Measurements from ENCODE around the gene TFRC.
"Not testable (repeated sequence)": the region's sequence is repeated elsewhere in the genome, so short reads cannot be mapped to it uniquely, and the experiment has no call there.

TFRC gene

DNA sequence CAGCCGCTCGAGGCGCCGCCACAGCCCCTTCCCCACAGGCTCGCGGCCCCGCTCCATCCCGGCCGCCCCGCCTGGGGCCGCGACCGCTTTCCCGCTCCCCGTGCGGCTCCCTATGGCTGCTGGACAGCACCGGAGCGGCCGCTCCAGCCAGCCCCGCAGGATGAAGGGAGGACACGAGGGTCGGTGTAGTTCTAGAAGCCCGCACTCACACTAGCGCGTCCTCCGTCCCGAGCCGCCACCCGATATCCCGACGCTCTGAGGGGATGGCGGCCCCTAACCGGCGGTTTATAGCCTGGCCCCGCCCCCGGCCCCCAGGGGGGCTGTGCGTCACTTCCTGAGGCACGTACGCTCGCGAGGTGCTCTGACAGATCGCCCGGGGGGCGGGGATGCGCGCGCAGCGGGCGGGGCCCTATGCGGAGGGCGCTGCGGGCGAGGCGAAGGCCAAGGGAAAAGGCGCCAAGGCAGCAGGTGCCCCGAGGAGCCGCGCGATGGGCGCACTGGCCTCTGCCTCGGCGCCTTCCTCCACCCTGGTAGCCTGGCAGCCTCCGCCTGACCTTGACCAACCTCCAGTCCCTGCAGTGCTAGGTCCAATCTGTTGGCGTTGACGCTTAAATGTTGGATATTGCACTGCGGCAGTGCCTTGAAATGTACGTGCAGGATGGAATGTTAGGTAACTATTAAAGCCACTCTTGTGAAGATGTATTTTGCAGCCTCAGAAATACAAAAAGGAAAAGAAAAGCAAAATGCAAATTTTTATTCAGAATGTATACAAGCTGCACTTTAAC lies at the start of gene TFRC:
TFRC (minus strand) TSS at position 257 of the 785 bp plus-strand sequence. CDS start 4,991 bp downstream, outside the sequence.
- DNase-seq (ENCODE audit: low spot score) = peak; percentile 97

DNA sequence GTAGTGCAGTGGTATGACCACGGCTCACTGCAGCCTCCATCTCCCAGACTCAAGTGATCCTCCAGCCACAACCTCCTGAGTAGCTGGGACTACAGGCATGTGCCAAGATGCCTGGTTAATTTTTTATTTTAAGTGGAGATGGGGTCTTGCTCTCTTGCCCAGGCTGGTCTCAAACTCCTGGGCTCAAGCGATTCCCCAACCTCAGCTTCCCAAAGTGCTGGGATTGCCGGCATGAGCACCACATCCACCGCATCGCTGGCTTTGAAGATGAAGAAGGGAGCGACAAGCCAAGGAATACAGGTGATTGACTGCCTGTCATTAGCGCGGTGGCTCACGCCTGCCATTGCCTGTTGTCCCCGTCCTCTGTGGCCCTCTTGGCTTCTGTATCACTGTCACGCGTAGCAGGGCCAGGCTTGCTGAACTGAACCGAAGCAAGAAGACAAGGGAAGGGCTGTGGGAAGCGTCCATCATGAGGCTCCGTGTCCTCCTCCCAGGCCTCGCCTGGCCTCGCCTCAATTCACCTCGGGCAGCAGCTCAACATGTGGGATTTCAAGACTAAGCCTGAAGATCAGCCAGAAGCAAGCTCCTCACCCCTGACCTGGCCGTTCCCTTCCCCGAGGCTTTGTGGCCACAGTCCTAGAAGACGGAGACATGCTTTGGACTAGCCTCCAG lies 46.4 kb upstream of the TFRC start:
- no peak for DNase-seq (ENCODE audit: low spot score)

DNA sequence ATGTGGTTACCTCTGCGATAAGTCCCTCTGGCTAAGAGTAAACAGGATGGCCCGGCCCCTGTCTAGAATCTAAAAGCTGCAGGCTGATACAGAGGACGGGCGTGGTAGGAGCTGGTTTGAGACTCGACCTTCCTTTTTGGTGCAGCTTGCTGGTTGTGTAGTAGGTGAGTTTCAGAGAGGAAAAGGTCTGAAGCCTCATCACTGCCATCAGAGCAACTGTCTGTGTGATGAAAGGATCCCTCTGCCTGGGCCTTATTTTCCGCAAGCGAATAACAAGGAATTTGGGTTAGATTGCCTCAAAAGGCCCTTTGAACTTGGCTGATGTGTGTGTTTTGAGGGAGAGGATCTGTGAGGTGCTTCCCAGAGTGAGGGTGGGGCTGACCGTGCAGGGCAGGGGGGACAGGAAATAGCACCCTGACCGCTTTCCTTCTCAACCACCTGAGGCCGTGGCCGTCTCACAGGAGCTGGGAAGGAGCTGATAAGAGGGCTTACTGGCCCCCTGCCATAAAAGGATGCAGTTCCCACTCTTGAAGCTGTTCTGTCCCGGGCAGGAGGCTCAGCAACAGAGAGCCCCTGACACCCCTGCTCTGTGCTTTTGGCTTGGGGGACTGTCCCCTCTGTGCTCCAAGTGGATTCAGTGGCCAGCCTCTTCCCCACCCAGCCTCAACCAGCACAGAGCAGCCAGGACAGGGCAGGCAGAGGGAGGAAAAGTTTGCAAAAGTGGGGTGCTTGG lies 45.6 kb upstream of the TFRC start:
- DNase-seq (ENCODE audit: low spot score) = peak; percentile 92

DNA sequence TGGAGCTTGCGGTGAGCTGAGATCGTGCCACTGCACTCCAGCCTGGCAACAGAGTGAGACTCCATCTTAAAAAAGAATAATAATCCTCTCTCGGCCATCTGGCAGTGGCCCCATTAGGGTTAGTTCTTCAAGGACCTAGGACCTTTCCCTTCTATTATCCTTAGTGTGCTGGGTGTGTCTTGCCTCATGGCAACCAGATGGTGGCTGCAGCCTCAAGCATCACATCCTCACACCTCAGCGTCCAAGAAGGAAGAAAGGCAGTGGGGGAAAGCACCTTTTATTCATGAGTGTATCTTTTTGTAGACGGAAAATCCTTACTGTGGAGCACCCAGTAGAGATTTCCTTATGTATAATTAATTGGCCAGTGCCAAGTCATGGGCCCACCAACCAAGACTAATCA lies 42.7 kb upstream of the TFRC start:
- DNase-seq (ENCODE audit: low spot score) = no peak

DNA sequence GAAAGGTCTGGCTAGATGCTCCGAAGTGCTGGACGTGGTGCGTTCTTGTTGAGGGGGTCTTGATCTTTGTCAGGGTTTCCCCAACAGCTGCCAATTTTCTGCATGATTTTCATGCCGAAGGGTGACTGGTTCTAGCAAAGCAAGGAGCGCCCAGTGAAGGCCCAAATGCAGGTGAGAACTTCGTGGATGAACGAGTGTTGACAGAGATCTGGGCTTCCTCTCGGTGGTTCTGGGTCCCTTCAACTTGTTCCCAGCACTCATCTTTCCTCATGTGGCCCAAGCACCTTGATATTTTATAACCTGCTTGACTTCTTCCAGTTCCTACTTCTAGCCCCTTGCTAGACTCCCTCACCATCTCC lies 40.8 kb upstream of the TFRC start:
- DNase-seq (ENCODE audit: low spot score) = no peak

DNA sequence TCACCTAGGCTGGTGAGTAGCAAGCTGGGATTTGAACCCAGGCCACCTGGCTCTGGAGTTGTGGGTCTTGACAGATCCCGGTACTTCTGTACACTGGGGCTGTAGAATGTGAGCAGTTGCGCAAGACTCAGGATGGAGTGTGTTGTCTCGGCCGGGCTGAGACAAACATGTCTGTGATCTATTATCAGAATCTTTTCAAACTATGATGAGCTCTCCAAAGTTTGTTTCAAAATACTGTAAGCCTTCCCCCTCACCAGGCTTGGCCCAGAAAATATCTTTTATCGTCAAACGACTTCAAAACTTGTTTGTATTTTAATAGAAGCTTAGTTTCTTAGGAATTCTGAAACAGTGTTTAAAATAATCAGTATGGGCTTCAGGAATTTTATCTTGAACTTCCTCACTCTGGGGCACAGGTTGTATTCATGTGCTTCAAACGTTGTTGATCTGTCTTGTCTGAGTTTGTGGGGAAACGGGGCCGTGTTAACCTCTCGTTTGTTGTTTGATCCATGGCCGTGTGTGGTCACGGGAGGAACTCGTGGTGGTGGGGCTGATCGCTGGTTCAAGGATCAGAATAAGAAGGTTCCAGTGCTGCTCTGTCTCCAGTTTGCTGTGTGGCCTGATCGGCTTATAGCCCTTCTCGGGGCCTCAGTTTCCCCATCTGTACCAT lies 40.3 kb upstream of the TFRC start:
- DNase-seq (ENCODE audit: low spot score) = no peak

DNA sequence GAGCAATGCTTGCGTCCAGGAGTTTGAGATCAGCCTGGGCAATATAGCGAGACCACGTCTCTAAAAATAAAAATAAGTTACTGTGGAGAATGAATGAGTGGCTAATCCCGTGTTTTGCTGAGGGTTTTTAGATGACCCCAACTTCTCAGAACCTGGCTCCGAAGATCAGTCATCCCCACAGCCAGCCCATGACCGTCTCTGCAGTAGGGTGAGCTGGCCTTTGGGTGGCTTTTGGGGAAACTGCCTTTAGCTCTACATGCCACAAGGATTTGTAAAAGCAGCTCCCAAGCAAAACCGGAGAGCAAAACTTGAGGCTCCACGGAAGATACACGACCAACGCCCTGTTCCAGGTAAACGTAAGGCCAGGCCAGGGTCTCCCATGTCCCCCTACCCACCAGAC lies 39.2 kb upstream of the TFRC start:
- no peak for DNase-seq (ENCODE audit: low spot score)

DNA sequence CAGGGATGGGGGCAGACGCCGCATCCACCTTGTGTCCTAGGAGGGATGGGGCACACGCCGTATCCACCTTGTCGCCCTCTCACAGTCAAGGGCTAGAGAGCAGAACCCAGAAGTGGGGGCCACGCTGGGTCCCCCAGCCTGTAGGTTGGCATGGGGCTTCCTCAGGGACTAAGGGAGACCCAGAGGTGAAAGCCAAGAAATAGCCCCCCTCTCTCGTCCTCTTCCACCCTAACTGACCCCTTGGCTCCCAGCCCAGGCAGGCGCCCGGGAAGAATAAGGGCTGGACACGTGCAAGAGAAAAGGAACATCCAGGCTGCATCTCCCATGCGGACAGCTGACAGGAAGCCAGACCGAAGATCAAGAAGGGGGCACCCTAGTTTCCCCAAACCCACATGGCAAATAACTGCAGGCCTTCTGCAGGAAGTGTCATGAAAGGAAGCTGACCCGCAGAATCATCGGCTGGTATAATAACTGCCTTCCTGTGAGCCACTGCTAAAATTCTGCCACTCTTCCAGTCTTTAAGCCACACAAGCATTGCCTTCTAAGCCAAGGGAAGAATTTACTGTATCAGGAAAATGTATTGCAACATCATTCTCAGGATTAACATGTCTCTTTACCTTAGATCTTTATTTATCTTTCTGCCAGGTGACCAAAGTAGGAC lies 38.5 kb upstream of the TFRC start:
- no peak for DNase-seq (ENCODE audit: low spot score)

DNA sequence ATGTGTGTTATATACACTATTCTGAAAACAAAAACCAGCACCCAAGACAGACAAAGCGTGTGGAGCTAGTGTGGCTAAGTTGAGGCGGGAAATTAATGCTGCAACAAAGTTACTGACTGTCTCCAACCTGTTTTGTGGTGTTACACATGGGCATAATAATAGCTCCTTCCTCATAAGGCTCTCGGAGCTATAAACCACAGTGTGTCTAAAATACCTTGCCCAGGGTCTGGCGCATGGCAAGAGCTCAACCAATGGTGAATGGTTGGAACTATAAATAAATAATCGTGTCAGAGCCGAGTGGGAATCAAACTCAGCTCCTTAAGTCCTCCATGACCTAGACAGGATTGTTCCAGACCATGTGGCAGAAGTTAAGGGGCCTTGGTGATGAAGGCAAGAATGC lies 35.9 kb upstream of the TFRC start:
- DNase-seq (ENCODE audit: low spot score) = no peak

DNA sequence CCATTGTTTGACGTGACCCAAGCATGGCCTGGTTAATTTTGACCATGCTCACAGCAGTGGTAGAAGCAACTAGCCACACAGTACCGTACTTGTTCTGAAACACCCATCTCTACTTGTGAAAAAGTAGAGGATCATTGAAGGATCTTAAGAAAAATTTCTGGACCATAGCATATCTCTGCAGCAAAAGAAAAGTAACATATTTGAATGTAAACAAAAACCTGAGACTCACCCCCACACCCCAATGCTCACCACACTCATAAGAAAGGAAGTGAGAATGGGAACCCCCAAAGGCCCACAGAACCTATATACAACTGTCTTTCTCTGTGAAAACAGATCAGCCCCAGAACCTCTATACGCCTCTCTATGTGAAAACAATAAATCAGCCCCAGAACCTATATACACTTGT lies 33.8 kb upstream of the TFRC start:
- no peak for DNase-seq (ENCODE audit: low spot score)

DNA sequence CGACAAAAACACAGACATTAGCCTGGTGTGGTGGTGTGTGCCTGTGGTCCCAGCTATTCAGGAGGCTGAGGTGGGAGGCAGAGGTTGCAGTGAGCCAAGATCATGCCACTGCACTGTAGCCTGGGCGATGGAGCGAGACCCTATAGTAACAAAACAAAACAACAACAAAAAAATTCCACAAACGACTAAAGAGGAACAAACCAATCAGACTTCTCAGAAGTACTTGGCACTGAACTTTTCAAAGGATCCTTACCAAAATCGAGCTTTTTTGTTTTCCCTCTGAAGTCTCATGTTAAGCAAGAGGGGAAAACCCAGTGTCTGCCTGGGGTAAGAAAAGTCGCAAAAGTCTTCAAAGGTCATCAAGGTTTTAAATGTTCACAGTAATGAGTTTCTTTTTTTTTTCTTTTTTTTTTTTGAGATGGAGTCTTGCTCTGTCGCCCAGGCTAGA lies 30.1 kb upstream of the TFRC start:
- DNase-seq (ENCODE audit: low spot score) = no peak

DNA sequence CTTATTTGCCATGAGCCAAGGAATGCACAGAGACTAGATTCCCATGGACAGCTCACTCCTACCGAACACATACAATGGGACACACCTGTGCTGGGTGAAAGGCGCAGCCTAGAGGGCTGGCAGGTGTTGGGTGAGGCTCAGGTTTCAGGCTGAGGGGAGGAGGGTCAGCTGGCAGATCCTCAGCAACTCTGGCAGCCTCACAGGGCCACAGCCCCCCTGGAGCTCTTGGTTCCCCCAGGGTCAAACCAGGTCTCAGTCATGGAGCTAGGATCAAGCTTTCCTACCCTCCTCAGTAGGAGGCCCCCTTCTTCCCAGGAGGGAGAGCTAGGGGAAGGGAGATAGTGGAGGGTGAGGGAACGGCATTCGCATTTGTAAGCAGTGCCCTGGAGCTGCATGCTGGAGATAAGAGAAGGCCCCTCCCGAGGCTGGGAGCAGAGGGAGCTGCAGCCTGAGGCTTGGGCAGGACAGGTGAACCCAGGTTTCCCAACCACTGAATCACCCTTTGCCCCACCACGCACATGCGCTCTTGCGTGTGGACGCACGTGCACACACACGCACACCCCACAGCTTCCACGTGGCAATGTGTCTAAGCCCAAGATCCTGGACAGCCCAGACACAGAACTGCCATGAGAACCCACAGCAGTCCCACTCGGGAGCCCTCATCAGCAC lies 26.3 kb upstream of the TFRC start:
- peak; percentile 85 for DNase-seq (ENCODE audit: low spot score)

DNA sequence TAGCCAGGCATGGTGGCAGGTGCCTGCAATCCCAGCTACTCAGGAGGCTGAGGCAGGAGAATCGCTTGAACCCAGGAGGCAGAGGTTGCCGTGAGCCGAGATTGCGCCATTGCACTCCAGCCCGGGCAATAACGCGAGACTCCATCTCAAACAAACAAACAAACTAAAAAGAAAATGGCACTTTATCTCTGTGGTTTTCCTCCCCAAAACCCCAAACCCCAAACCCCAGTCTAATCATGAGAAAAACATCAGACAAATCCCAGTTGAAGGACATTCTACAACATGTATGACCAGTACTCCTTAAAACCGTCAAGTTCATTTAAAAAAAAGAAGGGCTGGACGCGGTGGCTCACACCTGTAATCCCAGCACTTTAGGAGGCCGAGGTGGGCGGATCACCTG lies 22.8 kb upstream of the TFRC start:
- DNase-seq (ENCODE audit: low spot score) = not testable (repeated sequence)

DNA sequence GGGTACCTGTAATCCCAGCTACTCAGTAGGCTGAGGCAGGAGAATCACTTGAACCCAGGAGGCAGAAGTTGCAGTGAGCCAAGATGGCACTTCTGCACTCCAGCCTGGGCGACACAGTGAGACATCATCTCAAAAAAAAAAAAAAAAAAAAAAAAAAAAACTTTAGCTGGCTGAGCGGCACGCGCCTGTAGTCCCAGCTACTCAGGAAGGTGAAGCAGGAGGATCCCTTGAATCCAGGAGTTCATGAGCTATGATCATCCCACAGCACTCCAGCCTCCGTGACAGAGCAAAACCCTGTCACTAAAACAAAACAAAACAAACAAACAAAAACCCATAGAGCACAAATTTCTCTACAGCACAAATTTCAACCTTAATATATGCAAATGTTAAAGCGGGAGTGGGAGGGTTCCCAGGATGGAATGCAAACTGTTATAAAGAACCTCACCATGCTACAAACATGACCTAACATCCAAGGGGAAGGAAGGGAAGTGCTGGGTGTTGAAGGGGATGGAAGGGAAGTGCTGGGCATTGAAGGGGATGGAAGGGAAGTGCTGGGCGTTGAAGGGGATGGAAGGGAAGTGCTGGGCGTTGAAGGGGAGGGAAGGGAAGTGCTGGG lies 16.6 kb upstream of the TFRC start:
- DNase-seq (ENCODE audit: low spot score) = not testable (repeated sequence)

DNA sequence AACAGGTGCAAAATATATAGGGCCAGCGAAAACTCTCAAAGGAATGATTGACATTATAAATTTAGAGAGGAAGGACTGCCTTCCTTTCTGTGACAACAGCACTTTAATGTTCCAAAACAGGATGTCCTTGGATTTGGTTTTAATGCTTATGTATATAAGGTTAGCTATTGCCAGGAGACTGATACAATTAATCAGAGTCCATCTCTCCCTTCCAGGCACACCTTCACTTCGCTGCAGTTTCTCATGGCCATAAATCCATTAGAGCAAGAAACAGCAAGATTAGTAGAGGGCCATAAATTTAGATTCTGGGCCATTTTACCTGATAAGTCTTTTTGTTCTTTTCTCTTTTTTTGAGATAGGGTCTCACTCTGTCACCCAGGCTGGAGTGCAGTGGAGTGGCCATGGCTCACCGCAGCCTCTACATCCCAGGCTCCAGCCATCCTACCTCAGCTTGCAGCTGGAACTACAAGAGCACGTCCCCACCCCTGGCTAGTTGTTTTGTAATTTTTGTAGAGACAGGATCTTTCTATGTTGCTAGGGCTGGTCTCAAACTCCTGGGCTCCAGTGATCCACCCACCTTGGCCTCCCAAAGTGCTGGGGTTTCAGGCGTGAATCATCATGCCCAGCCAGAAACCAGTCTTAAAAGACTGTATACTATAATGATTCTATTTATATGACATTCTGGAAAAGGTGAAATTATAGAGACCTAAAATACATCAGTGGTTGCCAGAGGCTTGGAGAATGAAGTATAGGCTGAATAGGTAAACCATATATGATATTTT lies 15.7 kb upstream of the TFRC start:
- DNase-seq (ENCODE audit: low spot score) = no peak

DNA sequence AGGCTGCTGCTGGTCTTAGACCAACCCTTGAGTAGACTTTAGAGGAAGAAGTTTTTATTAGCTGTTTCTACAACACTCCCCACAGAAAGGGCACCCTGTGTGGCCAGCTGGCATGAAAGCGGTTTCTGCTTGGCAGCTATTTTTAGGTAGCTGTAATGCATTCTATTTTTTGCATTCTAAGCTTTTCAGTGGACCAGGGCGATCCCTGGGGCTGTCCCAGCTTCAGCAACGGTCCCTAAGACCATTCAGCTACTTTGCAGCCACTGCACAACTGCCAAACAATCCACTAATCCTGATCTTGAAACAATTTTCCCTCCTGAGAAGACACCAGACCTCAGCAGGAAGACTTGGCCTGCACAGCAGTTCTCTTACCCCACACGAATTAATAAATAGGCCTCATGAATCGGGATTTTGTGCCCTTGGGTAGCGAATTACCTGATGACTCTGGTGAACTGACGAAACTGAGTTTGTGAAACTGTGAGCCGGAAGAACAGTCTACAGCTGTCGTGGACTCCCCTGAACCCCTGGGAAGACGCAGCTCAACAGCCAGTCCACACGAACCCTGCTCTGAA lies 14.6 kb upstream of the TFRC start:
- no peak for DNase-seq (ENCODE audit: low spot score)

DNA sequence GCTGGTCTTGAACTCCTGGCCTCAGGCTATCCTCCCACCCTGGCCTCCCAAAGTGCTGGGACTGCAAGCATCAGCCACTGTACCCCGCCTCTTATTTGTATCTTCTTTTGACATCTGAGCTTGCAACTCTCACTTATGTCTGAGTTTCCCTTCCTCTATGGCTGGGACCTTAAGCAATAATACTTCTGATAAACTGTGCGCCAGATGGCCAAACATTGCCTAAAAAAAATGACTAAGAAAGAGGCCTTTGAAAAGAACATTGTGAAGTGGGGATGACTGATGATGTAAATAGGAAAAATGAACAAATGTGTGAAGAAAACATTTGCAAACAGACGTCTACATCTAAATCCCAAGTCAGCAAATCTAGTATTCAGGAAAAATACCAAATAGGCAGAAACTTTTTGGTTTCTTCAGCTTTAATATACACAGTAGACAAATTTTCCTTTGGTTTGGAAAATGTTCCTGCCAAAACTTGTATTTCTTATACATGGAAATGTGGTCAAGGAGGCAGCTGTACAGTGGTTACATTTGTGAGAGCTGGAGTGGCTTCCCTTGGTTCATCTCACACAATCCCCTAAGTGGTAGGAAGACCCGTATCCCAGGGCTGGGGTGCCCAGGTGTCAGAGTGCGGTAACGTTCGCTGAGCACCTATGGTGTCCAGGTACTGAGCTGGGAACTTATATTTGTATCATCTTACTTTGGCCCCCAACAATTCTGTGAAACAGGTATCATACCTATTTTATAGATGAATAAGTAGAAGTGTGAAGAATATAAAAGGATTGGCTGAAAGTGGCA lies 11.6 kb upstream of the TFRC start:
- no peak for DNase-seq (ENCODE audit: low spot score)

DNA sequence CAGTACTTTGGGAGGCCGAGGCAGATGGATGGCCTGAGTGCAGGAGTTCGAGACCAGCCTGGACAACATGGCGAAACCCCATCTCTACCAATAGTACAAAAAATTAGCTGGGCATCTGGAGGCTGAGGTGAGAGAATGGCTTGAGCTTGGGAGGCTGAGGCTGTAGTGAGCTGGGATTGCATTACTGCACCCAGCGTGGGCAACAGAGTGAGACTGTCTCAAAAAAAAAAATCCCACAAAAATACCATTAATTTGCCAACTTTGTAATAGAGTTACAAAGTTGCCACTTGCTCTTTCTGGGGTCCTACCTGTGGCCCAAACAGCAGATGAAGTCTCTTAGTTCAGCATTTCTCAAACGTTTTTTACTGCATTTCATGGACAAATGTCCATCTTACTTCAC lies 6.0 kb upstream of the TFRC start:
- DNase-seq (ENCODE audit: low spot score) = no peak

DNA sequence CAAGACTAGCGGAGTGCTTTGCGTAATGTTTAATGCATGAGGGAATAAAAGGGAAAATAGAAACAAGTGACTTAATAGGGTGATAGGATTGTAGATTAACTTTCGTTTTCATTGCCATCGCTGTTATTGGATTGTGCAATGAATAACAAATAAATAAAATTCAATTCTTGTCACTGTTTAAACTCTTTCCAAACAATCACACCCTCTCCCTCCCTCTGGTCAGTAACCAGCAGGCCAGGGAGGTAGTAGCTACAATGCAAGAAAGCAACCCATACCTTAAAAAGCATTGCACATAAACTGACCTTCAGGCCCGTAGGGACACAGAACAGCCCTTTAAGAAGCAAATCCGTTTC lies 705 bp upstream of the TFRC start:
- DNase-seq (ENCODE audit: low spot score) = no peak

All from hematopoietic multipotent progenitor cell treated with erythropoietin and hydrocortisone succinate and interleukin-3 and kit ligand, for 15 days (in vitro differentiated cells).